H9 (cell line): ENCODE measurements around the gene JAG2. TPM values are rescaled to one million over a fixed set of nuclear protein-coding genes. Genes with fewer than 3 reads are reported as not detected.

Source experiments
- DNase-seq: peaks from one replicate; pipeline ENCODE4 v3.0.0-alpha.2; 2017
- H2AFZ ChIP-seq: one replicate; pipeline ENCODE4 v1.6.1; 2013; ENCODE audit warnings: mild to moderate bottlenecking, low read length, control low read depth, moderate library complexity
- H2AK5ac ChIP-seq: 2 replicates; pipeline ENCODE4 v1.6.1; 2013; ENCODE audit warnings: low read length, control low read depth, mixed read lengths; ENCODE audit not compliant: insufficient read length
- H2BK120ac ChIP-seq: one replicate; pipeline ENCODE4 v1.6.1; 2013; ENCODE audit warnings: low read depth, mild to moderate bottlenecking, low read length, control low read depth, inconsistent platforms; ENCODE audit not compliant: poor library complexity, severe bottlenecking
- H2BK12ac ChIP-seq: 2 replicates; pipeline ENCODE4 v1.6.1; 2013; ENCODE audit warnings: low read length, control low read depth, mixed read lengths, low read depth; ENCODE audit not compliant: insufficient read length
- H2BK15ac ChIP-seq: 2 replicates; pipeline ENCODE4 v1.6.1; 2013; ENCODE audit warnings: low read depth, low read length, control low read depth
- H2BK20ac ChIP-seq: one replicate; pipeline ENCODE4 v1.6.1; 2013; ENCODE audit warnings: low read depth, mild to moderate bottlenecking, low read length, control low read depth, inconsistent platforms; ENCODE audit not compliant: poor library complexity, severe bottlenecking
- H2BK5ac ChIP-seq: 2 replicates; pipeline ENCODE4 v1.6.1; 2013; ENCODE audit warnings: low read length, control low read depth, mixed read lengths; ENCODE audit not compliant: insufficient read length
- H3K14ac ChIP-seq: 2 replicates; pipeline ENCODE4 v1.6.1; 2013; ENCODE audit warnings: low read length, control low read depth; ENCODE audit not compliant: insufficient read depth
- H3K18ac ChIP-seq: 2 replicates; pipeline ENCODE4 v1.6.1; 2013; ENCODE audit warnings: low read depth, mild to moderate bottlenecking, mixed read lengths, low read length, control low read depth; ENCODE audit not compliant: insufficient read length
- H3K23ac ChIP-seq: 2 replicates; pipeline ENCODE4 v1.6.1; 2013; ENCODE audit warnings: low read length, control low read depth, mixed read lengths, low read depth; ENCODE audit not compliant: insufficient read length
- H3K23me2 ChIP-seq: 2 replicates; pipeline ENCODE4 v1.6.1; 2013; ENCODE audit warnings: low read depth, mild to moderate bottlenecking, mixed read lengths, low read length, control low read depth; ENCODE audit not compliant: insufficient read length, poor library complexity, severe bottlenecking
- H3K27ac ChIP-seq: 2 replicates; pipeline ENCODE4 v1.5.1; 2013; ENCODE audit warnings: low read length, control low read depth, mixed read lengths, low read depth; ENCODE audit not compliant: insufficient read length
- H3K27me3 ChIP-seq: 2 replicates; pipeline ENCODE4 v1.6.1; 2013; ENCODE audit warnings: low read length, control low read depth, inconsistent platforms; ENCODE audit not compliant: insufficient read depth
- H3K4ac ChIP-seq: 2 replicates; pipeline ENCODE4 v1.6.1; 2013; ENCODE audit warnings: low read depth, mild to moderate bottlenecking, control low read depth, inconsistent platforms, low read length, moderate library complexity
- H3K4me1 ChIP-seq: 2 replicates; pipeline ENCODE4 v1.6.1; 2013; ENCODE audit warnings: low read length, control low read depth, inconsistent platforms; ENCODE audit not compliant: insufficient read depth
- H3K4me2 ChIP-seq: 2 replicates; pipeline ENCODE4 v1.6.1; 2013; ENCODE audit warnings: low read length, control low read depth, mixed read lengths; ENCODE audit not compliant: insufficient read length, insufficient read depth
- H3K56ac ChIP-seq: 2 replicates; pipeline ENCODE4 v1.6.1; 2013; ENCODE audit warnings: low read depth, mild to moderate bottlenecking, mixed read lengths, low read length, control low read depth; ENCODE audit not compliant: insufficient read length
- H3K79me1 ChIP-seq: 2 replicates; pipeline ENCODE4 v1.6.1; 2013; ENCODE audit warnings: low read depth, mild to moderate bottlenecking, moderate library complexity, low read length, control low read depth, inconsistent platforms; ENCODE audit not compliant: insufficient read depth, poor library complexity, severe bottlenecking
- H3K79me2 ChIP-seq: 2 replicates; pipeline ENCODE4 v1.6.1; 2013; ENCODE audit warnings: low read length, control low read depth, inconsistent platforms; ENCODE audit not compliant: insufficient read depth
- H3K9ac ChIP-seq: 2 replicates; pipeline ENCODE4 v1.6.1; 2013; ENCODE audit warnings: low read length, control low read depth, mixed read lengths; ENCODE audit not compliant: insufficient read length; ENCODE audit errors: extremely low read depth
- H3K9me3 ChIP-seq: one replicate; pipeline ENCODE4 v1.6.1; 2013; ENCODE audit warnings: low read depth, low read length, inconsistent platforms; ENCODE audit not compliant: control insufficient read depth
- H3T11ph ChIP-seq: one replicate; pipeline ENCODE4 v1.6.1; 2013; ENCODE audit warnings: mild to moderate bottlenecking, low read length, control low read depth, inconsistent platforms
- H4K20me1 ChIP-seq: one replicate; pipeline ENCODE4 v1.6.1; 2013; ENCODE audit not compliant: control insufficient read depth, insufficient read length, insufficient read depth
- H4K5ac ChIP-seq: 2 replicates; pipeline ENCODE4 v1.6.1; 2013; ENCODE audit warnings: low read depth, mild to moderate bottlenecking, mixed read lengths, low read length, control low read depth; ENCODE audit not compliant: insufficient read length
- H4K8ac ChIP-seq: replicated peaks from 2 replicates; pipeline ENCODE4 v1.6.1; 2013; ENCODE audit warnings: low read length, control low read depth, mixed read lengths, low read depth; ENCODE audit not compliant: insufficient read length
- H4K91ac ChIP-seq: 2 replicates; pipeline ENCODE4 v1.6.1; 2013; ENCODE audit warnings: low read depth, mild to moderate bottlenecking, moderate library complexity, mixed read lengths, low read length, control low read depth; ENCODE audit not compliant: insufficient read length
- H3K27ac Mint-ChIP-seq, 3 experiments: 2 replicates in 2 of 3; 3 replicates in 1 of 3; pipeline ENCODE4 v1.8.0; 2020 to 2021; ENCODE audit warnings: mixed read lengths in 3 of 3, mild to moderate bottlenecking in 1 of 3, moderate library complexity in 1 of 3
- H3K27me3 Mint-ChIP-seq: 2 replicates; pipeline ENCODE4 v1.8.0; 2021; ENCODE audit warnings: low read depth, mild to moderate bottlenecking, moderate library complexity, mixed read lengths
- H3K36me3 Mint-ChIP-seq, 3 experiments: 2 replicates in 2 of 3; 3 replicates in 1 of 3; pipeline ENCODE4 v1.8.0; 2020 to 2021; ENCODE audit warnings: low read depth in 3 of 3, mixed read lengths in 3 of 3; ENCODE audit not compliant: insufficient read depth in 1 of 3
- H3K4me1 Mint-ChIP-seq, 2 experiments: 2 replicates each; pipeline ENCODE4 v1.8.0; 2020; ENCODE audit warnings: mixed read lengths in 2 of 2
- H3K4me3 Mint-ChIP-seq, 2 experiments: 2 replicates in 1 of 2; 3 replicates in 1 of 2; pipeline ENCODE4 v1.8.0; 2020 to 2021; ENCODE audit warnings: mild to moderate bottlenecking in 2 of 2, mixed read lengths in 2 of 2, moderate library complexity in 1 of 2
- H3K9me3 Mint-ChIP-seq, 2 experiments: 2 replicates in 1 of 2; 3 replicates in 1 of 2; pipeline ENCODE4 v1.8.0; 2020; ENCODE audit warnings: mild to moderate bottlenecking in 2 of 2, mixed read lengths in 2 of 2, moderate library complexity in 1 of 2
- CTCF ChIP-seq: fragments of 200-600 bp; sonication (generic); conservative IDR thresholded peaks from 3 replicates; pipeline ENCODE4 v1.8.0; 2021; ENCODE audit warnings: antibody characterized with exemption, mild to moderate bottlenecking
- WGBS: extraction: QIAGEN DNeasy Blood & Tissue Kit; methylation state at CpG from one replicate; pipeline ENCODE4 v1.1.7; 2013; ENCODE audit warnings: missing lambda C conversion rate, low lambda C conversion rate, mixed read lengths; ENCODE audit not compliant: insufficient read length; ENCODE audit errors: extremely low coverage; 5-methylcytosine and 5-hydroxymethylcytosine counted together
- total RNA-seq: library from RNA; stranded (reverse); gene quantifications from 2 replicates; pipeline ENCODE4 v1.2.1, GENCODE V29; 2021

The JAG2 gene
- total RNA-seq, 1 experiment from 2014 or later, result 11.4 TPM

GRCh38 chr14:105107781-105108515 lies 60.6 kb downstream of the JAG2 start:
- H3K4me2 ChIP-seq, result no peak overlapping the region
- H4K8ac ChIP-seq, result no peak overlapping the region
- no peak overlapping the region for H4K5ac ChIP-seq
- TF ChIP-seq CTCF, result no peak
- no peak overlapping the region for H3K27ac ChIP-seq
- H3K79me2 ChIP-seq, result no peaks in the 10 kb centered on the region
- no peaks in the 10 kb centered on the region for H4K20me1 ChIP-seq
- H3K27me3 Mint-ChIP-seq, result peaks cover 46% of the 10 kb centered on the region
- no peak overlapping the region for H3K18ac ChIP-seq
- H3K4me3 Mint-ChIP-seq, result no peak overlapping the region
- no peak overlapping the region for H2BK20ac ChIP-seq
- no CpG with 5 or more reads among the region's 9 CpGs for WGBS
- no peaks in the 10 kb centered on the region for H3K4me1 ChIP-seq
- H3K9me3 Mint-ChIP-seq, result peaks cover 4 to 9% of the 10 kb centered on the region in 2 experiments; a peak in 3 of 5 replicates
- no peaks in the 10 kb centered on the region for H3K79me1 ChIP-seq
- H3K27ac Mint-ChIP-seq, result no peak overlapping the region
- H3K23me2 ChIP-seq, result no peaks in the 10 kb centered on the region
- no peak overlapping the region for H3K4ac ChIP-seq
- DNase-seq, result no peak
- H2BK12ac ChIP-seq, result no peak overlapping the region
- H3K56ac ChIP-seq, result no peak overlapping the region
- no peaks in the 10 kb centered on the region for H3K4me1 Mint-ChIP-seq
- no peak overlapping the region for H2BK15ac ChIP-seq
- H4K91ac ChIP-seq, result no peak overlapping the region
- H2BK120ac ChIP-seq, result no peak overlapping the region
- no peaks in the 10 kb centered on the region for H3K27me3 ChIP-seq
- no peak overlapping the region for H3K9ac ChIP-seq
- H3K9me3 ChIP-seq, result no peaks in the 10 kb centered on the region
- no peak overlapping the region for H3T11ph ChIP-seq
- no peak overlapping the region for H3K14ac ChIP-seq
- H3K36me3 Mint-ChIP-seq, result no peaks in the 10 kb centered on the region; a peak in 1 of 7 replicates
- H3K23ac ChIP-seq, result no peak overlapping the region
- H2AK5ac ChIP-seq, result no peak overlapping the region
- H2AFZ ChIP-seq, result no peak overlapping the region
- H2BK5ac ChIP-seq, result no peak overlapping the region
